ENCODE data around the gene OTX1.

DNA sequence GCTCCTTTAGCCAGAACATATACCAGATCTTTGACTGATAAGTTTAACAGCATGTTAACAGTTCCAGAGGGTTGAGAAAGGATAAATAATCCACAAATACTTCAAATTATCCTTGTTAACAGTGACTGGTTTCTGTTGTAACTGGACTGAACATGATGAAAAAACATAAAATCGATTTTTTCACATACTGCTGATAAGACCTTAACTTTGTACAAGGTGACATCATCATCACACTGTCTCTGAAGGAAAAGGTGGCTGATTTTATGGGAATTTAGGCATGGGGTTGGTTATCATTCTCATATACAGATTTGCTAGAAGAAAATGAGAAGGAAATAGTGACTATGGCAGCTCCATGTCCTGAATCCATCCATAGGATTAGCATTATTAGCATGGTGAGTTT, 36.1 kb downstream of the OTX1 start:
- TF ChIP-seq CTCF (IDR thresholded peaks at IDR 0.05; ENCODE audit: low read depth, low read length) (no peak), MYC (IDR thresholded peaks at IDR 0.05; ENCODE audit: low read depth, low read length) (no peak), MAX (IDR thresholded peaks at IDR 0.05; ENCODE audit: low read depth, low read length) (no peak), POLR2A (IDR thresholded peaks at IDR 0.05; ENCODE audit: extremely low read depth, insufficient read length) (no peak)
